ENCODE data around the gene ZNF862. TPM values are rescaled to one million over a fixed set of nuclear protein-coding genes. Genes with fewer than 3 reads are reported as not detected.
A peak's percentile ranks its signal among the peaks of the same experiment; 100 is the strongest.

Gene ZNF862
- polyA plus RNA-seq, 3 donors, result 1.3 to 18.4 (median 2.7) TPM

- Histone ChIP-seq H3K4me1 (ENCODE audit: control insufficient read depth in 1 of 2, insufficient read depth in 2 of 2, low read length in 2 of 2) (peaks cover 12 to 19% of the 10 kb centered on the region in 2 donors), H2AFZ (ENCODE audit: insufficient read depth, low read depth, low read length, poor library complexity, severe bottlenecking) (peak overlapping the region; percentile 56), H3K4me3 (replicated peaks in 1 of 3; ENCODE audit: low read depth in 2 of 3, low read length in 3 of 3) (no peak overlapping the region), H3K36me3 (replicated peaks in 1 of 2; ENCODE audit: control insufficient read depth in 1 of 2, insufficient read depth in 2 of 2, low read length in 2 of 2) (no peaks in the 10 kb centered on the region), H3K27ac (ENCODE audit: low read depth in 1 of 2, low read length in 2 of 2) (no peak overlapping the region), H3K9ac (ENCODE audit: insufficient read depth, low read length, poor library complexity, severe bottlenecking) (no peak overlapping the region), H3K27me3 (ENCODE audit: control insufficient read depth in 2 of 2, insufficient read depth in 2 of 2, low read length in 2 of 2) (peaks cover 3 to 39% of the 10 kb centered on the region in 2 donors), H3K4me2 (replicated peaks; ENCODE audit: extremely low read depth, low read length, poor library complexity, severe bottlenecking) (peak overlapping the region; percentile 56), H3K9me3 (replicated peaks in 1 of 2; ENCODE audit: control insufficient read depth in 1 of 2, insufficient read depth in 1 of 2, low read length in 2 of 2) (no peaks in the 10 kb centered on the region), H3K79me2 (ENCODE audit: insufficient read depth, low read length) (no peaks in the 10 kb centered on the region), H4K20me1 (ENCODE audit: insufficient read depth, low read length) (no peaks in the 10 kb centered on the region)
- WGBS (ENCODE audit: insufficient coverage), result 8% methylated on average over 56 of the region's 56 CpGs
- intact Hi-C loops (cut with micrococcal nuclease), result loop anchor here (2.0 to 5.0 kb wide), 2 partner anchors 127 to 128 kb away; no protein-coding TSS in a partner anchor
- Mint-ChIP-seq H3K4me3 (peak overlapping the region in 1 of 2 donors; percentile 60), H3K27ac (no peak overlapping the region), H3K27me3 (ENCODE audit: low read depth in 3 of 3) (peaks cover 25 to 55% (median 51%) of the 10 kb centered on the region in 3 donors), H3K9me3 (peaks cover 0 to 2% (median 0%) of the 10 kb centered on the region in 7 donors), H3K36me3 (no peaks in the 10 kb centered on the region), H3K4me1 (peaks cover 8% of the 10 kb centered on the region)
- DNase-seq, result peak; percentile 52 to 57 (median 56)
- peak; percentile 88 for TF ChIP-seq CTCF (IDR thresholded peaks at IDR 0.05)
These were observed 48.0 kb upstream of the ZNF862 start for GRCh38 chr7:149790146-149790548.

- intact Hi-C loops (cut with micrococcal nuclease), result loop anchor here (2.0 to 5.0 kb wide), 2 partner anchors 128 to 129 kb away; no protein-coding TSS in a partner anchor
- Mint-ChIP-seq H3K27me3 (ENCODE audit: low read depth in 3 of 3) (peaks cover 25 to 55% (median 51%) of the 10 kb centered on the region in 3 donors), H3K4me3 (peak overlapping the region in 1 of 2 donors; percentile 80), H3K36me3 (no peaks in the 10 kb centered on the region), H3K4me1 (peaks cover 8% of the 10 kb centered on the region), H3K9me3 (peaks cover 0 to 2% (median 0%) of the 10 kb centered on the region in 7 donors), H3K27ac (no peak overlapping the region)
- Histone ChIP-seq H3K9me3 (replicated peaks in 1 of 2; ENCODE audit: control insufficient read depth in 1 of 2, insufficient read depth in 1 of 2, low read length in 2 of 2) (no peaks in the 10 kb centered on the region), H4K20me1 (ENCODE audit: insufficient read depth, low read length) (no peaks in the 10 kb centered on the region), H3K4me3 (replicated peaks in 1 of 3; ENCODE audit: low read depth in 2 of 3, low read length in 3 of 3) (no peak overlapping the region), H3K36me3 (replicated peaks in 1 of 2; ENCODE audit: control insufficient read depth in 1 of 2, insufficient read depth in 2 of 2, low read length in 2 of 2) (no peaks in the 10 kb centered on the region), H3K4me1 (ENCODE audit: control insufficient read depth in 1 of 2, insufficient read depth in 2 of 2, low read length in 2 of 2) (peaks cover 12 to 19% of the 10 kb centered on the region in 2 donors), H3K27me3 (ENCODE audit: control insufficient read depth in 2 of 2, insufficient read depth in 2 of 2, low read length in 2 of 2) (peaks cover 3 to 39% of the 10 kb centered on the region in 2 donors), H3K4me2 (replicated peaks; ENCODE audit: extremely low read depth, low read length, poor library complexity, severe bottlenecking) (no peak overlapping the region), H3K79me2 (ENCODE audit: insufficient read depth, low read length) (no peaks in the 10 kb centered on the region), H3K27ac (ENCODE audit: low read depth in 1 of 2, low read length in 2 of 2) (no peak overlapping the region), H2AFZ (ENCODE audit: insufficient read depth, low read depth, low read length, poor library complexity, severe bottlenecking) (no peak overlapping the region), H3K9ac (ENCODE audit: insufficient read depth, low read length, poor library complexity, severe bottlenecking) (no peak overlapping the region)
- no peak for DNase-seq
- TF ChIP-seq CTCF (IDR thresholded peaks at IDR 0.05), result no peak
- WGBS (ENCODE audit: insufficient coverage), result 94% methylated on average over 7 of the region's 14 CpGs
These were observed 47.3 kb upstream of the ZNF862 start for GRCh38 chr7:149790754-149791360.

All from CD14-positive monocyte (primary cell).